IgD-negative memory B cell (primary cell): ENCODE measurements around the gene FER. TPM values are rescaled to one million over a fixed set of nuclear protein-coding genes. Genes with fewer than 3 reads are reported as not detected.
A peak's percentile ranks its signal among the peaks of the same experiment; 100 is the strongest.

Source experiments
- H3K27ac Mint-ChIP-seq, 3 donors: one replicate each; pipeline ENCODE4 v1.8.0; 2020 to 2022; ENCODE audit warnings: mild to moderate bottlenecking in 3 of 3, mixed read lengths in 3 of 3, moderate library complexity in 1 of 3
- H3K27me3 Mint-ChIP-seq: one replicate; pipeline ENCODE4 v1.8.0; 2021; ENCODE audit warnings: mixed read lengths
- H3K36me3 Mint-ChIP-seq: one replicate; pipeline ENCODE4 v1.8.0; 2020; ENCODE audit warnings: mild to moderate bottlenecking, mixed read lengths
- H3K4me1 Mint-ChIP-seq, 3 donors: one replicate each; pipeline ENCODE4 v1.8.0; 2020 to 2022; ENCODE audit warnings: mixed read lengths in 3 of 3, mild to moderate bottlenecking in 1 of 3
- H3K4me3 Mint-ChIP-seq, 4 donors: one replicate each; pipeline ENCODE4 v1.8.0; 2020 to 2022; ENCODE audit warnings: mild to moderate bottlenecking in 4 of 4, mixed read lengths in 4 of 4, moderate library complexity in 3 of 4
- H3K9me3 Mint-ChIP-seq, 3 donors: one replicate each; pipeline ENCODE4 v1.8.0; 2020 to 2021; ENCODE audit warnings: mixed read lengths in 3 of 3, mild to moderate bottlenecking in 1 of 3
- polyA plus RNA-seq: library from polyadenylated mRNA; unstranded; fragments of 300-500 nt; fragmentation: Illumina TruSeq; gene quantifications from one replicate; pipeline ENCODE4 v1.2.3, GENCODE V29; 2021

FER gene
- polyA plus RNA-seq, 1 donor from 2014 or later, result 12.6 TPM

GRCh38 chr5:109196087-109196822 lies 448.6 kb downstream of the FER start:
- Mint-ChIP-seq H3K4me1 (peaks cover 1 to 2% (median 2%) of the 10 kb centered on the region in 3 donors), H3K27me3 (no peaks in the 10 kb centered on the region), H3K27ac (no peak overlapping the region), H3K9me3 (no peaks in the 10 kb centered on the region), H3K4me3 (no peak overlapping the region), H3K36me3 (peaks cover 1% of the 10 kb centered on the region)

GRCh38 chr5:109196823-109197160 lies 449.1 kb downstream of the FER start:
- H3K36me3 Mint-ChIP-seq, result peaks cover 1% of the 10 kb centered on the region
- H3K27me3 Mint-ChIP-seq, result no peaks in the 10 kb centered on the region
- H3K4me1 Mint-ChIP-seq, result no peaks in the 10 kb centered on the region
- no peaks in the 10 kb centered on the region for H3K9me3 Mint-ChIP-seq
- H3K27ac Mint-ChIP-seq, result no peak overlapping the region
- no peak overlapping the region for H3K4me3 Mint-ChIP-seq

- Mint-ChIP-seq H3K4me3 (no peak overlapping the region), H3K27me3 (no peaks in the 10 kb centered on the region), H3K4me1 (no peaks in the 10 kb centered on the region), H3K9me3 (peaks cover 0 to 2% (median 1%) of the 10 kb centered on the region in 3 donors), H3K27ac (no peak overlapping the region), H3K36me3 (peaks cover 1% of the 10 kb centered on the region)
These were observed 451.6 kb downstream of the FER start for GRCh38 chr5:109199289-109199688.

- H3K4me1 Mint-ChIP-seq, result no peaks in the 10 kb centered on the region
- no peak overlapping the region for H3K27ac Mint-ChIP-seq
- no peak overlapping the region for H3K4me3 Mint-ChIP-seq
- peaks cover 2 to 6% (median 2%) of the 10 kb centered on the region in 3 donors for H3K9me3 Mint-ChIP-seq
- no peaks in the 10 kb centered on the region for H3K27me3 Mint-ChIP-seq
- peaks cover 1% of the 10 kb centered on the region for H3K36me3 Mint-ChIP-seq
These were observed 452.3 kb downstream of the FER start for GRCh38 chr5:109199799-109200620.

- Mint-ChIP-seq H3K4me1 (no peaks in the 10 kb centered on the region), H3K27me3 (peaks cover 3% of the 10 kb centered on the region), H3K4me3 (no peak overlapping the region), H3K9me3 (peaks cover 0 to 13% (median under 1%) of the 10 kb centered on the region in 3 donors), H3K36me3 (no peaks in the 10 kb centered on the region), H3K27ac (no peak overlapping the region)
These were observed 467.3 kb downstream of the FER start for GRCh38 chr5:109215040-109215439.

- Mint-ChIP-seq H3K4me3 (no peak overlapping the region), H3K27me3 (peaks cover 3% of the 10 kb centered on the region), H3K36me3 (no peaks in the 10 kb centered on the region), H3K9me3 (no peaks in the 10 kb centered on the region), H3K4me1 (no peaks in the 10 kb centered on the region), H3K27ac (no peak overlapping the region)
These were observed 471.1 kb downstream of the FER start for GRCh38 chr5:109218818-109219217.

GRCh38 chr5:109223531-109223930 lies 475.8 kb downstream of the FER start:
- Mint-ChIP-seq H3K36me3 (no peaks in the 10 kb centered on the region), H3K4me3 (no peak overlapping the region), H3K27ac (peak overlapping the region in 1 of 3 donors; percentile 42), H3K9me3 (peaks cover 0 to 3% (median 0%) of the 10 kb centered on the region in 3 donors), H3K27me3 (peaks cover 1% of the 10 kb centered on the region), H3K4me1 (no peaks in the 10 kb centered on the region)

GRCh38 chr5:109224276-109224882 lies 476.7 kb downstream of the FER start:
- no peaks in the 10 kb centered on the region for H3K36me3 Mint-ChIP-seq
- peaks cover 1% of the 10 kb centered on the region for H3K27me3 Mint-ChIP-seq
- no peak overlapping the region for H3K27ac Mint-ChIP-seq
- H3K4me1 Mint-ChIP-seq, result no peaks in the 10 kb centered on the region
- H3K9me3 Mint-ChIP-seq, result peaks cover 0 to 3% (median 0%) of the 10 kb centered on the region in 3 donors
- no peak overlapping the region for H3K4me3 Mint-ChIP-seq

DNA sequence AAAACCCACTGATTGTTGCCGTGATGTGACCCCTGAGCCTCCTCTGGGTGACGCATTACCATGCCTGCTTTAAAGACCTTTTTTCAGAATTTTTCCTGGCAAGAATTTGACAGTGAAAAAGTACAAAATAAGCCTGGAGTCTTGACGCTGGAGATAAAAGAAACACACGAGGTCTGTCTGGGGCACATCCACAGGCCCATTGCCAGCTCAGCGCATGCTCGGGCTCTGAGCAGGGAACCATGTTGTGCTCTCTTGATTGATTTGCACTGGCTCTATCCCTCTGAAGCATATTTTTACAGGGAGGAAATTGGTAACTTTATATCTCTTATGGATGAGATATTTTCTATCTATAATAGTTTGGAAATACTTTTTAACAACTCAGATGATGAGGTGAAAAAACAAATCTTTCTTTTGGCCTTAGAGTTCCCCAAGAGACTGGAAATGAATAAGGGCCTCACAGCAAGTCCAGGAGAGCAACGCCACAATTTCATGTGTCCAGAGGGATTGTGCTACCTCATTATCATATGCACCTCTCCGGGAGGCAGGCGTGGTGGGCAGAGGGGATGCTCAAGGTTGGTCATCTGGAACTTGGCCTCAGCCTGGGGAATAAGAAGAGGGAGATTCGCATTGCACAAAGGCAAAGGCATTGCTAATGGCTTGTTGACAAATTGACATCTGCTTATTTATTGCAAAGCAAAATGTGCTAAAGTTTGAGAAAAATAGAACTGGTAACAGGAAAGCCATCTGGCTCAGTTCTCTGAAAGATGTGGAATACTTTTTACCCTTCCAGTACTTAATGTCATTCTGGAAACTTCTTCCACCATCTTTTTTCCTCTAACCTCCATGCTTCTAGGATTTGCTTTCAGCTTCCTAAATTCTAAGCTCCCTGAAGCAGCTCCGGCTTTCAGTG lies 478.3 kb downstream of the FER start:
- H3K4me1 Mint-ChIP-seq, result no peaks in the 10 kb centered on the region
- H3K4me3 Mint-ChIP-seq, result no peak overlapping the region
- H3K9me3 Mint-ChIP-seq, result peaks cover 0 to 3% (median 0%) of the 10 kb centered on the region in 3 donors
- peak overlapping the region in 1 of 3 donors; percentile 2 for H3K27ac Mint-ChIP-seq
- H3K27me3 Mint-ChIP-seq, result peaks cover 4% of the 10 kb centered on the region
- no peaks in the 10 kb centered on the region for H3K36me3 Mint-ChIP-seq

- Mint-ChIP-seq H3K4me3 (no peak overlapping the region), H3K27me3 (peaks cover 6% of the 10 kb centered on the region), H3K36me3 (no peaks in the 10 kb centered on the region), H3K4me1 (no peaks in the 10 kb centered on the region), H3K9me3 (peaks cover 0 to 3% (median 0%) of the 10 kb centered on the region in 3 donors), H3K27ac (no peak overlapping the region)
These were observed 482.7 kb downstream of the FER start for GRCh38 chr5:109230369-109230768.

GRCh38 chr5:109231331-109231730 lies 483.6 kb downstream of the FER start:
- H3K4me3 Mint-ChIP-seq, result no peak overlapping the region
- H3K36me3 Mint-ChIP-seq, result no peaks in the 10 kb centered on the region
- peaks cover 0 to 7% (median 1%) of the 10 kb centered on the region in 3 donors for H3K9me3 Mint-ChIP-seq
- peak overlapping the region in 1 of 3 donors; percentile 17 for H3K27ac Mint-ChIP-seq
- H3K4me1 Mint-ChIP-seq, result no peaks in the 10 kb centered on the region
- H3K27me3 Mint-ChIP-seq, result peaks cover 7% of the 10 kb centered on the region

GRCh38 chr5:109234381-109234780 lies 486.7 kb downstream of the FER start:
- Mint-ChIP-seq H3K4me3 (no peak overlapping the region), H3K9me3 (peaks cover 0 to 5% (median 4%) of the 10 kb centered on the region in 3 donors), H3K36me3 (peaks cover 3% of the 10 kb centered on the region), H3K4me1 (no peaks in the 10 kb centered on the region), H3K27ac (no peak overlapping the region), H3K27me3 (peaks cover 6% of the 10 kb centered on the region)

DNA sequence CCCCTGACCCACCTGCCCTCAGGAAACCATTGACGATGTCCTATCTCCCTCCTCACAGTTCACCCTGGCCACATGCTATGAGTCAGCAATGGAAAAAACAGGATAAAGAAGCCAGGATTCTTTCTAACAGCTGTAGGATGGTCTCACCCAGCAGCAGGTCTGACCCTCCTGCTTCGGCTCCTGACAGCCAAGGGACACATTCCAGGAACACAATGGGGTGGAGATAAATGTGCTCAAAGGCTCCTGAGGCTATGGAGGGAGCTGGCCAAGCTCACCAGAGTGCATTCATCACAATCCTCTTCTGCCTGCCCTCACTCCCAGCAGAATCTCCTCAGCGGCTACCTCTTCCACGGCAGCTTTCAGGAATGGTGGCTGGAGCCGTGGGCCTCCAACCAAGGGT lies 491.8 kb downstream of the FER start:
- no peaks in the 10 kb centered on the region for H3K4me1 Mint-ChIP-seq
- H3K27me3 Mint-ChIP-seq, result peaks cover 1% of the 10 kb centered on the region
- no peak overlapping the region for H3K4me3 Mint-ChIP-seq
- no peak overlapping the region for H3K27ac Mint-ChIP-seq
- peaks cover 0 to 8% (median 4%) of the 10 kb centered on the region in 3 donors for H3K9me3 Mint-ChIP-seq
- H3K36me3 Mint-ChIP-seq, result peaks cover 3% of the 10 kb centered on the region

GRCh38 chr5:109242518-109242917 lies 494.8 kb downstream of the FER start:
- H3K4me3 Mint-ChIP-seq, result no peak overlapping the region
- peaks cover 3 to 17% (median 16%) of the 10 kb centered on the region in 3 donors for H3K9me3 Mint-ChIP-seq
- H3K36me3 Mint-ChIP-seq, result peaks cover 5% of the 10 kb centered on the region
- no peak overlapping the region for H3K27ac Mint-ChIP-seq
- no peaks in the 10 kb centered on the region for H3K27me3 Mint-ChIP-seq
- peaks cover 0 to 2% (median 0%) of the 10 kb centered on the region in 3 donors for H3K4me1 Mint-ChIP-seq
